ENCODE data around the gene EIF4EBP3.
"Not testable (repeated sequence)": the region's sequence is repeated elsewhere in the genome, so short reads cannot be mapped to it uniquely, and the experiment has no call there.

The EIF4EBP3 gene

DNA sequence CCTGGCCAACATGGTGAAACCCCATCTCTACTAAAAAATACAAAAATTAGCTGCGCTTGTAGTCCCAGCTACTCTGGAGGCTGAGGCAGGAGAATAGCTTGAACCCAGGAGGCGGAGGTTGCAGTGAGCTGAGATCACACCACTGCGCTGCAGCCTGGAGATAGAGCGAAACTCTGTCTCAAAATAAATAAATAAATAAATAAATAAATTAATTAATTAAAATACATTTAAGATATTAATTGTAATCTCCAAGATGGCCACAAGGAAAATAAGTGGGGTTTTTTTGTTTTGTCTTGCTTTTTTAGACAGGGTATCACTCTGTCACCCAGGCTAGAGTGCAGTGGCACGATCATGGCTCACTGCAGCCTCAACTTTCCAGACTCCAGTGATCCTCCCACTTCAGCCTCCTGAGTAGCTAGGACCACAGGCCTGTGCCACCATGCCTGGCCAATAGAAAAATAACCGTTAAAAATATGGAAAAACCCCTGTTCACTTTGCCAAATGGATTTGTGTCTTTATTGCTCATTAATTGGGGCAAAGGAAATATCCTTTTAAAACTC, 31.8 kb downstream of the EIF4EBP3 start:
- DNase-seq (ENCODE audit: low read depth) = not testable (repeated sequence)

DNA sequence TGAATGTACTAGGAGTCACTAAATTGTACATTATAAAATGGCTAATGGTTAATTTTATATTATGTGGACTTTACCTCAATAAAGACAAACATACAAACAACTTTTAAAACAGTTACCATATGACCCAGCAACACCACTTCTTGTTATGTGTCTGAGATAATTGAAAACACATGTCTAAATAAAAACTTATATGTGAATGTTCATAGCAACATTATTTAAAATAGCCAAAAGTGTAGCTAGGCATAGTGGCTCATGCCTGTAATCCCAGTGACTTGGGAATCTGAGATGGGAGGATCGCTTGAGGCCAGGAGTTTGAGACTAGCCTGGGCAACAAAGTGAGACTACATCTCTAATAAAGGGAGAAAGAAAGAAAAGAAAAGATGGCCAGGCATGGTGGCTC, 40.0 kb downstream of the EIF4EBP3 start:
- DNase-seq (ENCODE audit: low read depth) = no peak

DNA sequence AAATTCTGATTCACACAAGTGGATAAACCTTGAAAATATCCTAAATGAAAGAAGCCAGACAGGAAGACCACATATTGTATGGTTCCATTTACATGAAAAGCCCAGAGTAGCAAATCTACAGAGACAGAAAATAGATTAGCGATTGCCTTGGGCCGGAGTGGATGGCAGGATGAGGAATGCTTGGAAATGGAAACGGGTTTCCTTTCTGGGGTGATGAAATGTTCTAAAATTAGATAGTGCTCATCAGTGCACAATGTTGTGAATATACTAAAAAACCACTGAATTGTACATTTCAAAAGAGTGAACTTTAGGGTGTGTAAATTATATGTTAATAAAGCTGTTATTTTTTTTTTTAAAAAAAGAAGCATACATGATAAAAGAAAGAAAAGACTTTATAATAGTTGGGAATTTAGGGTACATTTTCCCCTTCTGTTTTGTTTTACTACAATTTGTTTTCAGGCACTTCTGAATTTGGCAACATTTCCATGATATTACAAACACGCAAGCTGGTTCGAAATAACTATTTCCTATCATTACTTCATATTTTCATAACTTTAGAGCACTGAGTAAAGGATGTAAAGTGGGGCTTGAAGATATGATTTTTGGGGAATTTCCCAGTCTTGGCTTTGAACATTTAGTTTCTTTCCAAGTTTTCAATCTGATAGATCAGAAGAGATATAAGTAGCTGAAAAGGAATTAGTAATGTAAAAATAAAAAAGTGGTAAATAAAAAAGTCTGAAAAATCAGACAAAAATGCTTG, 41.0 kb downstream of the EIF4EBP3 start:
- no peak for DNase-seq (ENCODE audit: low read depth)

DNA sequence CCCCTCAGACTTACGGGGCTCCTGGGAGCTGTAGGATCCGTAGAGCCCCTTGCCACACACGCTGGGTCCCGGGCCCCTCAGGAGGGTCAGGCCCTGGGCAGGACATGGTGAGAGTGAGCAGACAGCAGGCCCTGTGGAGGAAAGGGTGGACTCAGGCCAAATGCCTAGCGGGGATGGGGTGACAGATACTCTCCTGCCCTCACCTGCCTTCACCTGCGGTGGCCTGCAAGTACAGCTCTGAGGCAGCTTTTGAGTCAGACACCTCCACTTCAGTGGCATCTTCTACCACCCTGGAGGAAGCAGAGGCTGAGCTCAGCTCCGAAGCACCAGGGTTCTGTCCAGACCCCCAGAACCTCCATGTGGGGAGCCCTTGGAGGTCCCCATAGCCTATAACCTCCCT, 43.4 kb downstream of the EIF4EBP3 start:
- no peak for DNase-seq (ENCODE audit: low read depth)

DNA sequence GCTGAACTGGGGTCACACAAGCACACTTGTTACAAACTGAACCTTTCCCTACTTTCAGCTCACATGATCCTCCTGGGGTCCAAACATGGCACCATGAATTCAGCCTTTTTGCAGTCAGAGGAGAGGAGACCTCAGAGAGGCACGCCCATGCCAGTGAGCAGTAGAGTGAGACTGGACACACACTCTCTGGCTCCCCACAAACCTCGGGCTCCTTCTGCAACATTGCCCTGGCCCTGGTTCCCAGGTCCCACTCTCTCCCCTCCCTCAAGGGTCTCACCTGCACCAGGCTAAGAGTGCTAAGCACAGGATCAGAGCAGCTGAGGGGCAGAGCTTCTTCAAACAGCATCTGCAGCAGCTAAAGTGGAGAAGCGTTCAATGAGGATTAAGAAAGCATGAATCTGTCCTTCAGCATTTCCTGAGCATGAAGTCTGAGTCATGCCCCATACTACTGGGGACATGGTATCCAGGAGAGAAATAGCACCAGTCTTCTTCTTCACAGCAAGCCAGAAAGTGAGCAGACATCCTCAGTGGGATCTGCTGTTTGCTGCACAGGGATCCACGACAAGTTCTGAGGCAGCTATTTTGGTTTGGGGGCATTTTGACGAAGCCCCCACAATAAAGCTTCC, 44.4 kb downstream of the EIF4EBP3 start:
- no peak for DNase-seq (ENCODE audit: low read depth)

DNA sequence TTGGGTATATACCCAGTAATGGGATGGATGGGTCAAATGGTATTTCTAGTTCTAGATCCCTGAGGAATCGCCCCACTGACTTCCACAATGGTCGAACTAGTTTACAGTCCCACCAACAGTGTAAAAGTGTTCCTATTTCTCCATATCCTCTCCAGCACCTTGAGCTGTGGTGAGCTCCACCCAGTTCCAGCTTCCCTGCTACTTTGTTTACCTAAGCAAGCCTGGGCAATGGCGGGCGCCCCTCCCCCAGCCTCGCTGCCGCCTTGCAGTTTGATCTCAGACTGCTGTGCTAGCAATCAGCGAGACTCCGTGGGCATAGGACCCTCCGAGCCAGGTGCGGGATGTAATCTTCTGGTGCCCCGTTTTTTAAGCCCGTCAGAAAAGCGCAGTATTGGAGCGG, 45.6 kb downstream of the EIF4EBP3 start:
- not testable (repeated sequence) for DNase-seq (ENCODE audit: low read depth)

DNA sequence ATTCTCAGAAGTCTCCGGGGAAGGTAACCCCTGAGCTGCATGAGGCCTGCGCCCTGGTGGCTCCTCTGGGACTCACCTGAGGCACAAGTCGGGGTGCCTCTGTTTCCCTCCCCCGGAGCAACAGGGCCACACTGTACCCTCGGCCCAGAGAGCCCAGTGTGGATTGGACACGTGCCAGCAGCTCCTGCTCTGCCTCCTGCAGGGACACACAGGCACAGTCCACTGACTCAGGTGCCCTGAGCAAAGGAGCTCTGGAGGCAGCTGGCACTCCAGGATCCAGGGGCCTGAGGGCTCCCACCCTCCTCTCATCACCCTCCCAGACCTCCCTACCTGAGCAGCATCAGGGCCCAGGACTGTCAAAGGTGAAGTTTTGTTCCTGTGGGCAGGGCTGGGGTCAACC, 46.7 kb downstream of the EIF4EBP3 start:
- no peak for DNase-seq (ENCODE audit: low read depth)

DNA sequence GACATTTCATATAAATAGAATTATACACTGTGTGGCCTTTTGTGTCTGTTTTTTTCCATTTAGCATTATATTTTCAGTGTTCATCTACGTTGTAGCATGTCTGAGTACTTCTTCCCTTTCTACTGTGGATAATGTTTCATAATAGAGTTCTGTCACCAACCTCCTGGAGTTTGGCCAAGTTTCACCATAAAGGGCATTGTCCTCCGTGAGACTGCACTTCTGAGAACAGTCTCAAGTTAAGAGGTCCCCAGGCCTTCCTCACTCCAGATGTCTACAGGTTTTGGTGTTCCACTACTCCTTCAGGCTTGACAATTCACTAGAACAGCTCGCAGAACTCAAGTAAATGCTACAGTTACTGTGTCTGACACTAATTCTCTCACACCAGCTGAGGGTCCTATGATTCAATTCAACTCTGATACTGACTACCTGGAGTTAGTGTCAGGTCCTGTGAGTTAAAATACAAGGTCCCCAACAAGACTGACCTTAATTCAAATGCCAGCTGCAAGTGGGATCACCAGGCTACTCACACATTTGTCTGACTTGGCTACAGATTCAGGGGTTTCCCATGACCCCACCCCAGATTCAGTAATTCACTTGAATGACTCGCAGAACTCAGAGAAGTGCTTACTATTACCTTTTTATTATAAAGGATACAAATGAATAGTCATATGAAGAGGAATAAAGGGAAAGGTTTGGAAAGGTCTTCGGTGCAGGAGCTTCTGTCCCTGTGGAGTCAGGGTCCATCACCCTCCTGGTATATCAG, 48.3 kb downstream of the EIF4EBP3 start:
- DNase-seq (ENCODE audit: low read depth) = no peak

DNA sequence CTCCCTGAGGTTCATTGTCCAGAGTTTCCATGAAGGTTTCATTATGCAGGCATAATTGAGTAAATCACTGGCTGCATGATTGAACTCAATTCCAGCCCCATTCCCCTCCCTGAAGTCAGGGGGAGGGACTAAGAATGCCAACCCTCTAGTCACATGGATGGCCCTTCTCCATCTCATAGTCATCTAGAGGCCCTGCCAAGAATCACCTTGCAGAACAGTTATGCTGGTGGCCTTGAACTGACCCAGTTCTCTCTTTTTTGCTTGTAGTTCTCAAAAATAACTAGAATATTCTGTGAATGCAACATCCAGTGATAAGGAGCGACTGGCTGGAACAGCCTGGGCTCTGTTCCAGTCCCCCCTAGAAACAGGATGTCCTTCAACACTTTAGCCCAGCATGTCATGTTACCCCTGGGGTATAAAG, 48.9 kb downstream of the EIF4EBP3 start:
- DNase-seq (ENCODE audit: low read depth) = no peak

DNA sequence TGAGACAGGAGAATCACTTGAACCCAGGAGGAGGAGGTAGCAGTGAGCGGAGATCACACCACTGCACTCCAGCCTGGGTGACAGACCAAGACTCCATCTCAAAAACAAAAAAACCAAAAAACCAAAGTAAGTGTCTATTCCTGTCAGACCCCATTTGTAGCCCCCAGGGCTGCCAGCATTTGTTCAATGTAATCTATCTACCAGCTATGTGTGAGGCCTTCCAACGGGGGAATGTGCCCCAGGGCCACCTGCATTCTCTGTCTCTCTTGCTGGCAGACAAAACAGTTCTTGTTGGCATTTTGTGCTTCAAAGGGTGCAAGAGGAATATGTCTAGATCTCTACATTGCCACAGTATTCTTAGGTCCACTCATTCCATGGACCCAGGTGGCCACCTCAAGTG, 51.4 kb downstream of the EIF4EBP3 start:
- DNase-seq (ENCODE audit: low read depth) = no peak

All from non-pigmented ciliary epithelial cell (primary cell).